HG03460 (cell line): ENCODE measurements around the gene SLC6A8.

ENCODE experiments used
- ATAC-seq: cut with Tn5 transposase; IDR thresholded peaks from one replicate; pipeline ENCODE4 v1.9.1; 2021; ENCODE audit not compliant: unreplicated experiment

The SLC6A8 gene

DNA sequence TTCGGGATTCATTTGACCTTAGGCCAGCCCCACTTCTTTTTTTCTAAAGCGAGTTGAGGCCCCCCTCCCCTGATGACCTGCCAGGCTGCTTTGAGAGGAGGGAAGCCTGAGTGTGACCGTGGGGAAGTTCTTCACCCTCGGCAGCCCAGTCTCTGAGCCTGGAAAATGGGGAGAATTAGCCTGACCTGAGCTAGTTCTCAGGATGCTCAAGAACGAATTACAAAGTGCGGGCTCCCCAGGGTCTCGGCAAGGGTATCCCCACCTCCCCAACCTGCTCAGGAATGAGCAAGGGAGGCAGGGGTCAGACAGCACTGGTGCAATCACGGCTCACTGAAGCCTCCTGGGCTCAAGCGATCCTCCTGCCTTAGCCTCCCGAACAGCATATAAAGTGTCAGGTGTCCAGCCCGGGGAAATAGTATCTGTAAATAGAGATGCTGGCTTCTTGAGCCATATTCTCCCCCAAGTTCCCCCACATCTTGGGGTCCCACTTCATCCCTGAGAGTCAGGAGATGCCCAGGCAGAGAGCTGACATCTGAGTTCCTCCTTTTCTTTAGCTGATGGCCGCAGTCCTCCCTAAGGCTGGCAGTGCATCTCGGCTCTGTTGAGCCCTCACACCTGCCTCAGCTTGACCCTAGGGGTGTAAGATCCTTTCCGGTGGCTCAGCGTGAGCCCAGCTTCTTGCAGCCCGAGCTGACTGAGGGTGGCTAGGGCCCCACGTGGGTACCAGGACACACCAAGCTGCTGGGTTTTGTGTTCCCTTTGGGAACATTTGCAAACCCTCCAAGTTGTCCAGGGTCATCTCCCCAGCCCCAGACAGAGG lies 39.2 kb upstream of the SLC6A8 start:
- ATAC-seq: no peak

DNA sequence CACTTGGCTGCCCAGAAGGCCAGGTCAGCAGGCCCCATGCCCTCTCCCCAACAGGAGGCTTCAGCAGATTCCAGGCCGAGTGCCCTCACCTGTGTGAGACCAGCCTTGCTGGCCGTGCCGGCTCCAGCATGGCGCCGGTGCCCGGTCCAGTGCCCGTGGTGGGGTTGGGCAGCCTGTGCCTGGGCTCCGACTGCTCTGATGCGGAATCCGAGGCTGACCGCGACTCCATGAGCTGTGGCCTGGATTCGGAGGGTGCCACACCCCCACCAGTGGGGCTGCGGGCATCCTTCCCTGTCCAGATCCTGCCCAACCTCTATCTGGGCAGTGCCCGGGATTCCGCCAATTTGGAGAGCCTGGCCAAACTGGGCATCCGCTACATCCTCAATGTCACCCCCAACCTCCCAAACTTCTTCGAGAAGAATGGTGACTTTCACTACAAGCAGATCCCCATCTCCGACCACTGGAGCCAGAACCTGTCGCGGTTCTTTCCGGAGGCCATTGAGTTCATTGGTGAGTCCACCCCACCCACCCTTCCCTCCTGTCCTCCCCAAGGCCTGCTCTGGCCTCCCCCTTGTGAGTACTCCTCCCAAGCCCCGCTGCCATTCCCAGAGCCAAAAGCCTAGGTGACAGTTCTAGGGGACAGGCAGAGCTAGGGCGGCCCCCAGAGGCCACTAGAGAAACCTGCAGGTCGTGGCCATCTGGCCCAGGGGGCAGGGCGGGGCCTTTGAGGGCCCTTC lies 38.4 kb upstream of the SLC6A8 start:
- no peak for ATAC-seq

DNA sequence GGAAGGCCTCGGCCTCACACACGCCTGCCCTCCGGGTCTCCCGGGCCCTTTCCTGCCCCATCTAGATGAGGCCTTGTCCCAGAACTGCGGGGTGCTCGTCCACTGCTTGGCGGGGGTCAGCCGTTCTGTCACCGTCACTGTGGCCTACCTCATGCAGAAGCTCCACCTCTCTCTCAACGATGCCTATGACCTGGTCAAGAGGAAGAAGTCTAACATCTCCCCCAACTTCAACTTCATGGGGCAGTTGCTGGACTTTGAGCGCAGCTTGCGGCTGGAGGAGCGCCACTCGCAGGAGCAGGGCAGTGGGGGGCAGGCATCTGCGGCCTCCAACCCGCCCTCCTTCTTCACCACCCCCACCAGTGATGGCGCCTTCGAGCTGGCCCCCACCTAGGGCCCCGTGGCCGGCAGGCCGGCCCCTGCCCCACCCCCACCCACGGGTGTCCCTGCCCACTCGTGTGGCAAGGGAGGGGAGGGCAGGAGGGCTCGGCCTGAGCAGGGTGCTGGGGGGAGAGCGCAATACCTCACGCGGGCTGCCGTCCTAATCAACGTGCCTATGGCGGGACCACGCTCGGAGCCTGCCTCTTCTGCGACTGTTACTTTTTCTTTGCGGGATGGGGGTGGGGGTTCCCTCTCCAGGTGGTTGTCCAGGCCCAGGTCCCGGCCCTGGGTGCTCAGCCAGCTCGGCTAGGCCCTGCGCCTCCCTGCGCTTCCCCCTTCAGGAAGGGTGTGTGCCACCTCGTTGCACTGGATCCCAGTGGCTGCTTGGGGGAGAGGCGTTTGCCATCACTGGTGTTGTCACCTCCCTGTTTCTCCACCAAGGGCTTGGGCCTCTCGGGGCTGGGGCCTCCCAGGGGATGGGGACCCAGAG lies 37.6 kb upstream of the SLC6A8 start:
- no peak for ATAC-seq

DNA sequence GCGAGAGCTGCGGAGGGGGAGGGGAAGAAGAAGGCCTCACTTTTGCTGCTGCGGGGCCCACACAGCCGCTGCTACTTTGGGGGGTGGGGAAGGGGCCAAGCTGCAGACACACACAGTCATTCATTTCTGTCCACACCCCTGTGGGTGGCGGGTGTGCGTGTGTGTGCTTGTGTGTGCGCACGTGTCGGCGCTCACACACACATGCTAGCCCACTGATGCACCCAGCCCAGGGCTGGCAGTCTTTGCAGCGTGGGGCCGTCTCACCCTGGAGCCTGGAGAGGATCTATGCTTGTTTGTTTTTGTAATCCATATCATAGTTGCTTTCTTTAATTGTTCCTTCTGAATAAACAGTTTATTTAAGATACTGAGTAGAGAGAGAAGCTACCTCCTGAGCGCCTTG lies 36.8 kb upstream of the SLC6A8 start:
- no peak for ATAC-seq

DNA sequence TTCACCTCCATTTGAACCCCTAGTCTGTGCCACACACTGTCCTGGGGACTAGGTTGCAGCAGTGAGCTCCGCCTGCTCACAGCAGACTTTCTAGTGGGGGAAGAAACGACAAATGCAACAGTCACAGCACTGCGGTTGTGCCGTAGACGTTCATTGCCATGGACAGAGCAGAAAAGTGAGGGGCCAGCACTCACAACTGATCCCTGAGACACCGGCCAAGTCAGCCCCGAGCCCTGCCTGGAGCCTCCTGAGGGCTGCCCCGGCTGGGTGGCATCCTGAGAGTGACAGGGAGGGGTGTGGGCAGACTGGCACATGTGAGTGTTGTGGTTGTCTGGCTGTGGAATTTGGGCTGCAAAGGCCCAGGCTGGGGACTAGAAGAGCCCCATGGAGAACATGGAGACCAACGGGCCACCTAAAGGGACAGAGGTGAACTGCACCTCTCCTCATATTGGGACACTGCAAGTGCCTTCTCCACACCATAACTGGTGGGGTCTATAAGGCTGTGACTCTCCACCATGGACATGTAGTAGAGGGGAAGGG lies 36.1 kb upstream of the SLC6A8 start:
- no peak for ATAC-seq

DNA sequence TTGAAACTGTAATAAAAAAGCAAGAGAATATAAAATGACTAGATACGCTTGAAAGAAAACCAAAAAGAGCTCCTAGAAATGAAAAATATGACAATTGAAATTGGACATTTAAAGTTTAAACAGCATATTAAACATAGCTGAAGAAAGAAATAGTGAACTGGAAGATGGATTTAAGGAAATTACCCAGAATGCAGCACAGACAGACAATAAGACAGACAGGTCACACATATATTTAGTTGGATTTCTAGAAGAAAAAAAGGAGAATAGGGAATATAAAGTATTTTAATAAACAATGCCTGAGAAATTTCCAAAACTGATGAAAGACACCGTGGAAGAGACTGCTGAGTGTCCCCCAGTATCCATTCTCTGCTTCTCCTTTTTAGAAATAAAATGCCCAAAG lies 34.2 kb upstream of the SLC6A8 start:
- ATAC-seq: no peak

DNA sequence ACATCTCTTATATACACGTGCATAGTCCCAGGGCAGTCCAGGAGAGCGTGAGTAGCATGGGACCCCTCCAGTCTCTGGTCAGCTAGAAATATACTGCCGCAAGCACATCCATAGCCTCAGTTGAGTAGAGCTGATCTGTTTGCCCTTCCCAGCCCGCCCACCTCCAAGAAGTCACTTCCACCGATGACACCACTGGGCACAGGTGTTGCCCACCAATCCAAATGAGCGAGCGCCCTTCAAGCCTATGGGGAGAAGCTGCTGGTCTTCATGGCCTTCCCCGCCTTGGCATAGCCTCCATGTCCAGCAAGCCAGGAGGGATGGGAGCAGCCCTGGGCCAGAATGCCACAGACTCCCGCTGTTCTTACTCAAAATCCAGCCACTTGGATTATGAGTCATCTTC lies 30.6 kb upstream of the SLC6A8 start:
- no peak for ATAC-seq

DNA sequence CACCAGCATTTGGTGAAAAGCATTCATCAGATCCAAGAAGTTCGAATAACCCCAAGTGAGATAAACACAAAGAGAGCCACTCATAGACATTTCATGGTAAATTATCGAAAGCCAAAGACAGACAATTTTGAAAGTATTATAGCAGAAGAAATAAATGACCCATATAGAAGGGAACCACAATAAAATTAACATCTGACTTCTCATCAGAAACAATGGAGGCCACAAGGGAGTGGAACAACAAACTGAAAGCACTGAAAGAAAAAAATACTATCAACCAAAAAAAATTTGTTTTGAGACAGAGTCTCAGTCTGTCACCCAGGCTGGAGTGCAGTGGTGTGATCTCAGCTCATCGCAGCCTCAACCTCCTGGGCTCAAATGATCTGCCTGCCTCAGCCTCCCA lies 28.5 kb upstream of the SLC6A8 start:
- ATAC-seq: no peak

DNA sequence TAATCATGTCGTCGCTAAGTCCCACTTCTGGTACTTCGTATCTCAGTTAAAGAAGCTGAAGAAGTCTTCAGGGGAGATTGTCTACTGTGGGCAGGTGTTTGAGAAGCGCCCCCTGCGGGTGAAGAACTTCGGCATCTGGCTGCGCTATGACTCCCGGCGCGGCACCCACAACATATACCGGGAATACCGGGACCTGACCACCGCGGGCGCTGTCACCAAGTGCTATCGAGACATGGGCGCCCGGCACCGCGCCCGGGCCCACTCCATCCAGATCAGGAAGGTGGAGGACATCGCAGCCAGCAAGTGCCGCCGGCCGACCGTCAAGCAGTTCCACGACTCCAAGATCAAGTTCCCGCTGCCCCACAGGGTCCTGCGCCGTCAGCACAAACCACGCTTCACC lies 25.5 kb upstream of the SLC6A8 start:
- ATAC-seq: no peak

DNA sequence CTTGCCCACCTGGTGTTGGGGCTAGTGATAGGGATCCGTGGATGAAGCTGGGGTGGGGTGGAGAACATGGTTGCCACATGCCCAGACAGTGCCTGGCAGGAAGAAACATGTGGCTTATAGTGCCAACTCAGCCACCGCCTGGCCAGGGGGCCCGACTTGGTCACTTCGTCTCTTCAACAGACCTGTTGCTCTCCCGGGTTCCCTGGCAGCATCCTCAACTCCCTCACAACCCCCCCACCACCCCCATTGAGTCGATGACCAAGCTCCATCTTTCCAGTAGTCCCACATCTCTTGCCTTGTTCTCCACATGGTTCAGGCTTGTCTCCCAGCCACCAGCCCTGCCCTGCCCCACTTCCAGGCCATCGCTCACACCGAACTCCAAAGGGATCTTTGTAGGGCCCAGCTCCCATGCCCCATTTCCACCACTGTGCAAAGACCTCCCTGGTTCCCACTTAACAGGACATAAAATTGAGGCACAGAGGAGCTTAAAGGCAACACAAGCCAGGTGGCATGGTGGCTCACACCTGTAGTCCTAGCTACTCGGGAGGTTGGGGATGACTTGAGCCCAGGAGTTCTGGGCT lies 21.9 kb upstream of the SLC6A8 start:
- ATAC-seq: no peak

DNA sequence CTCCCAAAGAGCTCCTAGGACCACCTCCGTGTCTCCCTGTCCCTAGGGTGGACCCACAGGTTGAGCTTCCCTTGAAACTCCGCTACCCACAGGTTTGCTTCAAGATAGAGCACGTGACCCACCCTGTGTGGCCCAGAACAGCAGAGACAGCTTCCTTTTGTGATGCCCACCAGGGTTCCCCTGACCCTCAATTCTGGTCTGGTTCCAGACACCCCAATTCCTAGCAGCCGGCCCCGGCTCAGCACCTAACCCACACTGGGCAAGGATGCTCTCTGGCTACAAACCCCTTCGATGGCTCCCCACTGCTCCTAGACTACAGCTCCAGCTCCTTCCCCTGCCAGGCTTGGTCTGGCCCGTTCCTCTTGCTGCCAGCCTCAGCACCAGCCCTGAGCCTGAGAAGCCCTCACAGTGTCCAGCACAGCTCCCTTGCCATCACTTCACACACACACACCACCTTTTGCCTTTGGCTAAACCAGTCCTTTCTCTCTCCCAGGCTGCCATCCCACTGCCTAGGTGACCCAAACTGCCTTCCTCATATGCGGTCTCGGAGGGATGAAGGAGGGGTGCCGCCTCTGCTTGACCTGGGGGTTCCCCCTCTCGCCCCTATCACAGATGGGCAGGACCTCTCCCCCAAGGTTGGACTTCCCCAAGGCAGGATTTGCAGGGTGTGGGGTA lies 20.3 kb upstream of the SLC6A8 start:
- ATAC-seq: no peak

DNA sequence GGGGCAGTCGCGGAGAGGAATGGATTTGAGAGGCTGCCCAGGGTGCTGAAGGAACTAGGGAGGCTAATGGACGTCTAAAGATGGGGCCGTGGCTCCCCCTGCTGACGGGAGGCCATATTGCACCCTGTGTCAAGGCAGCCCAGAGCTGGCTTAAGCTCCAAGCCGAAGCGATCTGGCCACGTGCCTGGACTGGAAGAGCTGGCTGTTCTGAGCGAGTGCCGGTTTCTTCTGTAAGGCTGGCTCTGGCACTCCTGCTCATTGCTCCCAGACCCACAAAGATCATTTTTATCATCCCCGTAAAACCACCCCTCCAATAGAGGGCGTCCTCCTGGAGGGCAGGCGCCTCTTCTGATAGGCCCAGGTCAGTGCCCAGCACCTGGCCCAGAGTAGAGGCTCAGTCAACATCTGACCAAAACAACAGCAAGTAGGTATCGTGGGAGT lies 19.8 kb upstream of the SLC6A8 start:
- ATAC-seq: peak; percentile 50

DNA sequence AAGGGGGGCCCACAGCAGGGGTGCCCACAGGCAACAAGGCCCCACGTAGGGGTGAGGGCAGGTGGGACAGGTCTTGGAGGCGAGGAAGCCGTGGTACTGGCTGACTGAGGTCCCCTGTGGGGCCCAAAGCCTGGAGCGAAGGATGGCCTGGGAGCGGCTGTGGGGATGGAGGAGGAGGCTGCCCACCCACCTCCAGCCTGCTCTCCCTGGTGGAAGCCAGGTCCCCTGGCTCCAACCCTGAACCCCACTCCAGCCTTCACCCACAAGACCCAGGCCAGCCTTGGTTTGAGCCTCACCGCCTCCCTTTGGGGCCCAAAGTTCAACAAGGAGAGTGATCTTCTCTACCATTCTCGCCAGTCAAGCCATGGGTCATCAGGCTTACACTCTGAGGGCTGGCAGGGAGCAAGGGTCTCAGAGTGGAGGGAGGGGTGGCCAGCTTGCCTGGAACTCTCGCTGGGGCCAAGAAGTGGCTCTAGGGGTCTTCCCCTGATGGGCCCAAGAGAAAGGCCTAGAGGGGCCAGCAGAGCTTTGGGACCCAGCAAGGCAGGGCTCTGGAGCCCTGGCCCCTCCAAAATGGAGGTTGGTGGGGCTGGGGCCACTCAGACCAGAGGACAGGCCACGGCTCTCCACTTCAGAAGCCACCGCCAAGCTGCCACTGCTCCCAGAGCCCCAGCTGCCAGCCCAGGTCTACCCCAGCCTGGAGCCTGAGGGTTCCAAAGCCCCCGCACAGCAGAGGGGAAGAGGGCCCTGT lies 19.1 kb upstream of the SLC6A8 start:
- ATAC-seq: no peak

DNA sequence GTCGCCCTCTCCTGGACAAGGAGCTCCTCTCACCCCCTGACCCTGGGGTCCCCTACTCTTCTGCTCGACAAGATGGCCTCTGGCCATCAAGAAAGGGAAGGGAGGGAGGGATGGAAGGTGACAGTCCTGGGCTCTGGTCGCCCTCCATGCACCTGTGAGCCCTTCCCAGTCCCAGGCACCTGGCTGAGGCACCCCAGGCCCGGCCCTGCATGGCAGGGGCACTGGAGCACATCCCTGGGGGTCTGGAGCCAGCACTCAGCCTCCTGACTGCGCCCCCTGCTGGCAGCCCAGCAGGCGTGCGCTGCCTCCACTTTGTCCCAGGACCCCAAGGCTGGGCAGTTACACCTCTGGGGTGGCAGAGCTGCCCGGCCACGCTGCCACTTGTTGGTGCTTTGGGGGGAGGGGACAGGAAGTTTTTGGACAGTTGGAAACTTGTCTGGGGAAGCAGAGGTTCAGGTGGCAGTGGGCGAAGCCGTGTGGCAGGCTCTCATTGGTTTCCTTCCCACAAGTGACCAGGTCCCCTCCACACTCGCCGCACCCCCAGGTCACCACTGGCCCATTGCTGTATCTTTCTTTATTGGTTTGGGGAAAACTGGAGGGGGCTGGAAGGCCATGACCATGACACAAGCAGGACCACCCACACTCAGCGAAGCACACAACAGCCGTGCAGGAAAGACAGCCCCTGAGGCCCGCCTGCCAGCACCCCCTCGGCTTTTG lies 18.4 kb upstream of the SLC6A8 start:
- no peak for ATAC-seq

DNA sequence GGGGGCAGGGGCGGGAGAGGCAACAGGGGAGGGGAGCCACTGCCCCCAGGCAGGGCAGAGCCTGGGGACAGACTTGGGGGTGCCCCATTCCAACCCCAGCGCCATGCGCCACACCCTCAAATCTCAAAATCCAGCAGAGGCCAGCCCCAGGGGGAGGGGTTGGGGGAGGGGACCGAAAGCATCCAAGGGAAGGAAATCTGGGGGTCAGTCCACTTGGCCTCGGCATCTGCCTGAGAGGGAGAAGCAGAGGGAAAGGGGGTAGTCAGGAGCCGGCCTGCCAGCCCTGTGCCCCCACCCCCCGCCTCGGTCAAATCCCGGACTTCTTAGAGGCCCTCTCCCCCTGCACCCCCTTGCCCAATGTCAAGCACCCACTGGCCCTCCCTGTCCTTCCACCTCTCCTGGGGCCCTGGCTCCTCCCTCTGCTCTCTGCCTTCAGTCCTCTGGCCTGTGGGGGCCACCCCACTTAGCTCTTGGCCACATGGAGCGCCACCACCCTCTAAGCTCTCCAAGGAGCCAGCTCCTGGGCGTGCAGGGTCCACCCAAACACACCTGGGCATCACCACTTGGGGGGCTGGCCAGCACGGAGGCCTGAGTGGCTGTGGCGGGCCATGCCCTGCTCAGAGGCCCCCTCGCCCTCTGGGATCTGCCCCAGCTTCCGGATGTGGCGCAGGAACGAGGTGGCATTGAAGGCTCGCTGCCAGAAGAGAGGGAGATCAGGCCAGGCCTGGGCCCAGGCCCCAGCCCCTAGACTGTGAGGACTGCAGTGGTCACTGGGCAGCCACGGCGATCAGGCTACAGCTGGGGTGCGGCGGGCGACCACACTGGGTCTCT lies 17.6 kb upstream of the SLC6A8 start:
- no peak for ATAC-seq

DNA sequence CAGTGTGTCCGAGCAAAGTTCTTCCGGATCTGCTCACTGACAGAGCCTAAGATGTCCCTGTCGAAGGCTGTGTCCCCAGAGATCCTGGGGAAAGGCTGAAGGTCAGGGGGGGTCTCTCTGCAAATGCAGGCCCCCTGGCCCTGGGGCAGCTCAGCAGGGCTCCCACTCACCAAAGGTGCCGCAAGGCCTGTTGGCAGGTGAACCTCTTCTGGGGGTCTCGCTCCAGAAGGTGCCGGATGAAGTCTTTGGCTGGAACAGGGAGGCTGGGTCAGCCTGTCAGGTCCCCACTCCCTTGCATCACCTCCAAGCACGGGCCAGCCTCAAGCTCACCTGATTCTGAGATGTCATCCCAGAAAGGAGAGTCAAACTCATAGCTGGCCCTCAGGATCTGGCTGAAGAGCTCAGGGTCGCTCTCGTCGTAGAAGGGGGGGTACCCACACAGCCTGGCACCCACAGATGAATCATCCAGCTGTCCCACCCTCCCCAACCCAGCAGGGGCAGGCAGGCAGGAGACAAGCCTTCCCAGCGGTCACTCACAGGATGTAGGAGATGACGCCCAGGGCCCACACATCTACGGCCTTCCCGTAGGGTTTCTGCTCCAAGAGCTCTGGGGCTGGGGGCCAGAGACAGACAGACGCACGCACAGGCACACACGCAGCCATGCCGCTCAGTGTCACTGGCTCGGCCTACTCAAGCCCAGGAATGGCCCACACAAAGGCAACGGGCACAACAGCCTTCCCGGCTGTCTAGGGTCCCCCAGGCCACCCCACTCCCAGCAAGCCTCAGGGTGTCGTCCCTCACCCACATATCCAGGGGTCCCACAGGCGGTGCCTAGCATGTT lies 16.8 kb upstream of the SLC6A8 start:
- no peak for ATAC-seq
